AG04450 (cell line): ENCODE data around the gene CARS2. TPM values are rescaled to one million over a fixed set of nuclear protein-coding genes. Genes with fewer than 3 reads are reported as not detected.

Source experiments
- CTCF ChIA-PET: fragments of 300-600, 350-600 bp; formaldehyde crosslinking; extraction: SDS; loops from one replicate; lab custom pipeline; 2022; ENCODE audit warnings: antibody characterized with exemption, inconsistent platforms; lab: Charles Lee
- POLR2A ChIA-PET: fragments of 350-600 bp; formaldehyde crosslinking; extraction: SDS; loops from one replicate; lab custom pipeline; 2021; ENCODE audit warnings: antibody characterized with exemption, inconsistent platforms; lab: Yijun Ruan, JAX
- DNase-seq: peaks from one replicate; pipeline ENCODE4 v3.0.0-alpha.2; 2011; ENCODE audit warnings: low read depth, low spot score
- H3K27ac ChIP-seq: one replicate; pipeline ENCODE4 v1.5.1; 2012; ENCODE audit warnings: low read depth, low read length, control low read depth
- H3K27me3 ChIP-seq: one replicate; pipeline ENCODE4 v1.6.0; 2012; ENCODE audit warnings: low read length; ENCODE audit not compliant: control insufficient read depth, insufficient read depth
- H3K4me3 ChIP-seq: 2 replicates; pipeline ENCODE4 v1.5.1; 2011; ENCODE audit warnings: mild to moderate bottlenecking, low read depth, low read length, control low read depth
- H3K9me3 ChIP-seq: 2 replicates; pipeline ENCODE4 v1.5.1; 2012; ENCODE audit warnings: low read length; ENCODE audit not compliant: control insufficient read depth, insufficient read depth
- CTCF ChIP-seq: IDR thresholded peaks from 2 replicates; pipeline ENCODE4 v1.5.1; 2011; ENCODE audit warnings: low read depth, low read length, control low read depth, inconsistent platforms
- polyA plus RNA-seq: library from polyadenylated mRNA; depleted of rRNA; stranded (reverse); fragments of >200 nt; gene quantifications from 2 replicates; pipeline ENCODE4 v1.2.3, GENCODE V29; 2011; rRNA removed

Gene CARS2
- polyA plus RNA-seq, 1 experiment, result 51.5 TPM

- Histone ChIP-seq H3K4me3 (no peak overlapping the region), H3K9me3 (no peaks in the 10 kb centered on the region; the same call in 1 of the 2 replicates), H3K27me3 (no peaks in the 10 kb centered on the region), H3K27ac (no peak overlapping the region)
- ChIA-PET CTCF (interaction anchor here (0.7 kb wide), 1 partner anchor 65 kb away, joined by 6 read pairs; no protein-coding TSS in a partner anchor), POLR2A (interaction anchor here (0.7 kb wide), 1 partner anchor 40 kb away, joined by 3 read pairs; no protein-coding TSS in a partner anchor)
- DNase-seq, result no peak
- no peak for TF ChIP-seq CTCF
These were observed 105.6 kb downstream of the CARS2 start for GRCh38 chr13:110600261-110600819.

DNA sequence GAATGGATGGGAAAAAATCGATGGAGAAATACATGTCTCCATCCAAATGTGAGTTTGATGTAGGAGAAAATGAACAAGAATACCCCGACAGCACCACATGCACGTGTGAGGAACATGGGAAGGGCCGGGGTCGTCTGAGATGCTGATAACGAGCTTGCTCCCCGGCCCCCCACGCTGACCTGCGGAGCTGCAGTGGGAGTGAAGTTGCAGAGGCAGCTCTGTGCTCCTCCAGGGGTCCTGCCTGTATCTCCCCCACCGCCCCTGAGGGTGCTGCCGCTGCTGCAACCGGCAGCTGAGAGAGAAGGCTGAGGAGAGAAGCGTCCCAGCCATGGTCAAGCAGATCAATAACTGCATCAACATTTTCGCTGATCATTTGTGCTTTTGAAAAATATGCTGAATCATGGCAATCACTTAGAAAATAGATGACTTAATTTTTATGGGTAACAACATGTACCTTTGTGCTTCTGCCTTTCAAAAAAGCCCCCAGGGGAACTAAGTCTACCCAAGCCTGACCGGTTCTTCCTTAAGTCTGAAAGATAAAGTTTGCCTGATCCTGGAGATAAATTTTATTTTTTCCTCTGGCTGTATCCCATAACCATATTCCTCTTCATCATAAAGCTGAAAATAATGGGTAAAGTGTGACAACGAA, 108.8 kb downstream of the CARS2 start:
- Histone ChIP-seq H3K27ac (no peak overlapping the region), H3K27me3 (no peaks in the 10 kb centered on the region), H3K9me3 (no peaks in the 10 kb centered on the region; the same call in 1 of the 2 replicates), H3K4me3 (no peak overlapping the region)
- POLR2A ChIA-PET, result interaction anchor here (0.8 kb wide), 1 partner anchor 118 kb away, joined by 4 read pairs; no protein-coding TSS in a partner anchor
- DNase-seq, result no peak
- CTCF ChIA-PET, result interaction anchor here (0.8 kb wide), 1 partner anchor 276 kb away, joined by 3 read pairs; no protein-coding TSS in a partner anchor
- no peak for TF ChIP-seq CTCF

DNA sequence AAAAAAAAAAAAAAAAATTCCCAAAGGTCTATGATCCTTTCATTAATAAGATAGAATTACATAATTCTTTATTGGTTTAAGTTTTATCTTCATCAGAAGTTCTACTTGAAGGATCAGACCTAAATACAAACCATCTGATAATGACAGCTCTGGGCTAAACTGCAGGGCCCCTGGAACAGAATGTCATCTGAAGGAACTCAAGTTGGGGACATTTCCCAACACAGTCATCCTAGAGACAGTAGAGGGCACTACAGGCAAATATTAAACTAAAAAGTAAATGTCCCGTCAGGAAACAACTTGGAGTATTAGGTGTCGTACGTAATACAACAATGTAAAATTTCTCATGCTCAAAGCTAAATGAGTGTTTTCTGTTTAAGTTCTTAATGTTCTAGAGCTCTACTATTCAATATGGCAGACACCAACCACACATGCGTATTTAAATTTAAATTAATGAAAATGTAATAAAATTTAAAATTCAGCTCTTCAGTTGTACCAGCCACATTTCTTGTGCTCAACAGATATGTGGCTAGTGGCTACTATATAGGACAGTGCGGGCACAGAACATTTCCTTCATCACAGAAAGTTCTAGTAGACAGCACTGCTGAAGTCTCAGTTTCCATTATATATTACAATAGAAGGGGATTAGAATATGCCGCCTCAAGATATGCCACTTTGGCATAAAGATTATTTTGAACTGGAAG, 112.3 kb downstream of the CARS2 start:
- no peak overlapping the region for H3K4me3 ChIP-seq
- H3K27ac ChIP-seq, result no peak overlapping the region
- DNase-seq, result no peak
- peak; percentile 54 for TF ChIP-seq CTCF
- H3K27me3 ChIP-seq, result peaks cover 2% of the 10 kb centered on the region
- CTCF ChIA-PET, result interaction anchor here (0.5 to 1.9 kb wide), 15 partner anchors 8 to 868 kb away, joined by 3 to 11 read pairs (median 4); no protein-coding TSS in a partner anchor
- POLR2A ChIA-PET, result no interaction called here
- no peaks in the 10 kb centered on the region; the same call in 1 of the 2 replicates for H3K9me3 ChIP-seq

DNA sequence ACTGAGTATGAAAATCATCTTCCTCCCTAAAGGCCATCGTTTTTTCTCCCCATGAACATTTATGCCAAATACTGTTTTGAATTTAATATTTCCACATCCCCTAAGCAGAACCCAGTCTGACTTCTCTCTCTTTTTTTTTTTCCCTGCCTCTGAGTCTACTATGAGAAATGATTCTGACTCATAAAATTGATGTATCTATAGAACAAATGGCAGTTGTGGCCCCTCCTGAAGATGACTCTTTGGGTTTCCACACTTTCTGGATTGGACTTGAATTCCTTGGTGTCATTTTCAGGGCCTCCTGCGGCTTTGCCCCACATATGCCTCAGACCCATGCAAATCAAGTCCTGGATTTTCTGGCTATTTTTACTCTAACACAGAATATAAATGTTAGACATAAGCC, 113.3 kb downstream of the CARS2 start:
- no peak for TF ChIP-seq CTCF
- Histone ChIP-seq H3K27ac (peak overlapping the region; percentile 31), H3K9me3 (no peaks in the 10 kb centered on the region; the same call in 1 of the 2 replicates), H3K27me3 (peaks cover 2% of the 10 kb centered on the region), H3K4me3 (no peak overlapping the region)
- ChIA-PET POLR2A (no interaction called here), CTCF (interaction anchor here (0.7 to 1.5 kb wide), 2 partner anchors 13 to 52 kb away, joined by 4 to 6 read pairs; no protein-coding TSS in a partner anchor)
- no peak for DNase-seq

Other genes starting within 250 kb of the CARS2 start
- 1.9 and 2.2 TPM in 2 replicates for gene RAB20, start 144.4 kb downstream of the CARS2 start, polyA plus RNA-seq
- 33.3 and 35.0 TPM in 2 replicates for gene NAXD, start 90.6 kb downstream of the CARS2 start, polyA plus RNA-seq
- 8.7 TPM in 2 replicates for gene ING1, start 7.6 kb upstream of the CARS2 start, polyA plus RNA-seq
- gene ANKRD10, start 209.0 kb upstream of the CARS2 start, polyA plus RNA-seq, result 85.8 and 105 TPM in 2 replicates